Activated CD8-positive, alpha-beta memory T cell treated with anti-CD3 and anti-CD28 coated beads, Interleukin-2, amount 50 U/mL, for 4 hours (primary cell): ENCODE data around the gene SPRR5.

ENCODE experiments used
- DNase-seq: peaks from one replicate; pipeline ENCODE4 v3.0.0-alpha.2; 2020

SPRR5 gene, protein sequence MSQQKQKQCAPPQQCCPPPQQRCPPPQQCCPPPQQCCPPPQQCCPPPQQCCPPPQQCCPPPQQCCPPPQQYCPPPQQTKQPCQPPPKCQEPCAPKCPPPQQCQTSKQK

GRCh38 chr1:152946651-152947256 is at the start of gene SPRR5:
TSS of gene SPRR5 (plus strand) at chr1:152947206. CDS start at chr1:152948555, 1,349 bp downstream.
- DNase-seq = no peak

DNA sequence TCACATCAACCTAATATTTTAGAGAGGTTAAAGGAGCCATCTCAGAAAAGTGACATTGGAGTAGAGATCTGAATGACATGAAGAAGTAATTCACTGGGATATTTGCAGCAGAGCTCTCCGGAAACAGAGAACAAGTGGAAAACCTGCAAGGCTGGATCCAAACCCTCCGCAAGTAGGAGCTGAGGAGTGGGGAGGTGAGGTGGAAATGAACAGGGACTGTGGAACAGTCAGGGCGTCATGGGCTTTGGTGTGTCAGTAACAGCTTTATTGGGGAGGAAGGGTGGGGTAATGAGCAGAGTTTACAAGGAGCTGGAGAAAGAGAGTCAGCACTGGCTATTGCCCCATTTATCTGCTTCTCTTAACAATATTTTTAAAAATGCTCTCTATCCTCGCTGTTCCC is 48.0 kb upstream of the SPRR5 start:
- DNase-seq = no peak

GRCh38 chr1:152899883-152900282 is 47.1 kb upstream of the SPRR5 start:
- no peak for DNase-seq

DNA sequence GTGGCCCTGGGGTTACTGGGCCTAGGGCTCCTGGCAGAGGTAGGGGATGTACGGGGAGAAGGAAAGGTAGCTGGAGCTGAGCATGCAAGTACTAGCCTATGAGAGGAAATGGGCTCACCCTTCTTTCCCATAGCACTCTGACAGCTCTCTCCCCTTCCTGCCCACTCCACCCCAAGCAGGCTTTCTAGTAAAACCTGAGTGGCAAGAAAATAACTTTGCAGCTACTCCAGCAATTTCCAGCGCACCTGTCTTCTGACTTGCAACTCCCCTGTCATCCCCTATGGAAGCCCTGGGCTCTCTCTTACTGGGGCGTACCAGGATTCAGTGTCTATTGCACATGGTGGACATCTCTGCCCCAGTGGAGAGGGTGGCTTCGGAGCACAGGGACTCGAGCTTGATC is 45.4 kb upstream of the SPRR5 start:
- no peak for DNase-seq

DNA sequence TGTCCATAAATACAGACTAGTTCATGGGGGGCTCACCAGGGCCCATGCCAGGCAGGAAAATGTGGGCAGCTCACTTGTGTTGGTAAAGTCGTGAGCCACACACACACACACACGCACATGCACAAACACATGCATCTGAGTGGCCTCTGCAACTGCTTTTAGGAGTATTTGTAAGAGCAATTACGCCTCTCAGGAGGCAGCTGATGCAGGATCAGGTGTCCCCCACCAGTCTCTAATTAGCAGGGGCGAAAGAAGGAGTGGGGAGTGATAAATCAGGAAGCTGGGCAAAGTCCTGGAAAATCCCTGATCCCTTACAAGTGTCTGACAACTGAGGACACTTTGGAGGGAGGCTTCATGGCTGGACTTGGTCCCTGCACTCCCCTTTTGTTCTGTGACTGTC is 44.4 kb upstream of the SPRR5 start:
- no peak for DNase-seq

GRCh38 chr1:152904688-152905440 is 42.1 kb upstream of the SPRR5 start:
- no peak for DNase-seq

DNA sequence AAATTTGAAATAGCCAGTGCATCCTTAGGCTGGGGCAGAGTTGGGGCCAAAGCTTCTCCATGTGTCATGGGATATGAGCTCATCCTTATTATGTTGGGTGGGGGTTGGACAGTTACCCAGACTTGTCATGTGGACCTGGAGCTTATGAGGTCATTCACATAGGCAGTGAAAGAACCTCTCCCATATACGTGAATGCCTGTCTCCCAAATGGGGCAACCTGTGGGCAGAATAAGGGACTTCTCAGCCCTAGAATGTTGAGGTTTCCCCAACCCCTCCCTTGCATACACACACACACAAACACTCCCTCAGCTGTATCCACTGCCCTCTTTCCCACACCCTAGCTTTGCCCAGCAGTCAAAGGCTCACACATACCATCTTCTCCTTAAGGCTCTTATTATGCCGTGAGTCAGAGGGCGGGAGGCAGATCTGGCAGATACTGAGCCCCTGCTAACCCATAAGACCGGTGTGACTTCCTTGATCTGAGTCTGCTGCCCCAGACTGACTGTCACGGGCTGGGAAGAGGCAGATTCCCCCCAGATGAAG is 40.9 kb upstream of the SPRR5 start:
- DNase-seq = no peak

DNA sequence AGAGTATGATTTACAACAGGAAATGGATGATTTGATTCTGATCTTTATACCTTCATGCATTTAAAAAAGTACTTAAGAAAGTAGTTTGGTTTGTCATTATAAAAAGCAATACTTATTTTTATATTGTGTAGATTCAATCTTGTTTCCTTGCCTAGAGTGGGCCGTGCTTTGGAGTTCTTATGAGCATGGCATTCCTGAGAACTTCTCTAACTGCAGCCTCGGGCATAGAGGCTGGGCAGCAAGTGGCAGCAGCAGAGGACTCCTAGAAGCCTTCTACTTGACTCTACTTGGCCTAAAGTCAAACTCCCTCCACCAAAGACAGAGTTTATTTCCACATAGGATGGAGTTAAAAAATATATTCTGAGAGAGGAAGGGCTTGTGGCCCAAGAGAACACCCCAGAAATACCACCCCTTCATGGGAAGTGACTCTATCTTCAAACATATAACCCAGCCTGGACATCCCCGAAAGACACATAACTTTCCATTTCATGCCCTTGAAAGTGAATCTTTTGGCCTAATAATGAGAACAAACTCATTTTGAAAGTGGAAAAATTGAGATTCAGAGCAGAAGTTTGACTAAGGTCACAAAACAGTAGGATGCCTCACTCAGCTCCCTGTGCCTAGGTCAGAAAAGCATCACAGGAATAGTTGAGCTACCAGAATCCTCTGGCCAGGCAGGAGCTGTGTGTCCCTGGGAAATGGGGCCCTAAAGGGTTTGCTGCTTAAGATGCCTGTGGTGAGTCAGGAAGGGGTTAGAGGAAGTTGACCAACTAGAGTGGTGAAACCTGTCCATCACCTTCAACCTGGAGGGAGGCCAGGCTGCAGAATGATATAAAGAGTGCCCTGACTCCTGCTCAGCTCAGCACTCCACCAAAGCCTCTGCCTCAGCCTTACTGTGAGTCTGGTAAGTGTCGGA is 39.1 kb upstream of the SPRR5 start, which contains the start of gene IVL:
Gene IVL (plus strand): TSS at position 861 of the 916 bp plus-strand sequence. CDS start 1,252 bp downstream, outside the sequence.
- no peak for DNase-seq

- DNase-seq = no peak
Observed at GRCh38 chr1:152909206-152909605, 37.8 kb upstream of the SPRR5 start.

GRCh38 chr1:152912471-152912870 is 34.5 kb upstream of the SPRR5 start:
- DNase-seq = no peak

DNA sequence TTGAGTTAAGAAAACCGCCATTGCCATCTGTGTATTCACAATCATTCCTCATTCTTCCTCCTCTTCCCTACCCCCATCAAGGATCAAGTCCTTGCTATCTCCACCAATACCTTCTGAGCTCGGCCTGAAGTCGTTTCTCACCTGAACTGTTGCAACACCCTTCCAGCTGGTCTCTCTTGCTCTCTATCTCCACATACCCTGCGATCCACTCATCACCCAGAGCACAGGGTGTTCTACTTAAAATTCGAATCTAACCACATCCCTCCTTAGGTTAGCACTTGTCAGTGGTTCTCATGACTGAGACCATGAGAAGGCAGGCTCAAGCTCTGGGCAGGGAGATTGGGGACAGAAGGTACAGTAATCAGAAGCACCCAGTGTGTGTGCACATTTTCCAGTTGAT is 34.1 kb upstream of the SPRR5 start:
- DNase-seq = no peak

DNA sequence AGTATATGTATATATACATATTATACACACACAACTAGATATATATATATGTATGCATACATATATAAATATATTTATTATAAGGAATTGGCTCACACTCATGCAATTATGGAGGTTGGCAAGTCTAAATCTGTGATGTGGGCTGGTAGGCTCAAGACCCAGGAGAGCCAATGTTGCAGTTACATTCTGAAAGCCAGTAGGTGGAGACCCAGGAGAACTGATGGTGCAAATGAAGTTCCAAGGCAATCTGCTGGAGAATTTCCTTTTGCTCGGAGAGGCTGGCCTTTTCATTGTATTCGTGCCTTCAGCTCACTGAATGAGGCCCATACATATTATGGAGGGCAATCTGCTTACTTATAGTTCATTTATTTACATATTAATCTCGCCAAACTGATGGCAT is 29.2 kb upstream of the SPRR5 start:
- DNase-seq = no peak

DNA sequence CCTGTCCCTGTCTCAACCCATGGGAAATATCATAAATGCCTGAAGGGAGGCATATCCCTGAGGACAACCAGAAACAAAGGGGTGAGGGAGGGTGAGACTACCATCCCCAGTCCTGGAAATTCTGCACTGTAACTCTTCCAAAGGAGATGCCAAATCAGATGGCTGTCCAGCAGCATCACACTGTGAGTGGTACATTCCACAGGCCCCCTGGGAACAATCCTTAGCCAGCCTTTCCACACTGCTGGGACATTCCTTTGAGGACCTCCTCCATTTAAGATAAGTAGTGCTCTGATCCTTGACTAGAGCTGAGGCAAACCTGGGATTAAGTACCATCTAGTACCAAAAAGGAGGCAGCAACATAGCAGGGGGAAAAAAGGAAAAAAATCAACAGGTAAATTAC is 27.9 kb upstream of the SPRR5 start:
- no peak for DNase-seq

DNA sequence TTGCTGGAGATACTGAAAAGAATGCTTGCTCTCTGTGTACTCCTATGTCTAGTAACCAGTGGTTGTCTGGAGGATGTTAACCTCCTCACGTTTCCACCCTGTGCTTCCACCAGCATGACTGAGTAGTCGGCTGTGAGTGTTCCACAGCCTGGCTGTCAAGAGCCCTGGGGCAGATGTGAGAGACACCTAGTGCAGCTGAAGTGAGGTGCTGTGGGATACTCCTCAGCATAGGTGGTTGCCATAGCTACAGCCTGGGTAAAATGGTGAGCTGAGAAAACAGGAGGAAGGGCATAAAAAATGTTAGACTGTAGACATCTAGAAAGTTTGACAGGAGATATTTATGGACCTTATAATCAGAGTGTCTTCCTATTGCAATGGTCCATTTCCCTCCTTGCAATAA is 22.8 kb upstream of the SPRR5 start:
- DNase-seq = no peak

GRCh38 chr1:152926091-152926490 is 20.9 kb upstream of the SPRR5 start:
- DNase-seq = no peak

DNA sequence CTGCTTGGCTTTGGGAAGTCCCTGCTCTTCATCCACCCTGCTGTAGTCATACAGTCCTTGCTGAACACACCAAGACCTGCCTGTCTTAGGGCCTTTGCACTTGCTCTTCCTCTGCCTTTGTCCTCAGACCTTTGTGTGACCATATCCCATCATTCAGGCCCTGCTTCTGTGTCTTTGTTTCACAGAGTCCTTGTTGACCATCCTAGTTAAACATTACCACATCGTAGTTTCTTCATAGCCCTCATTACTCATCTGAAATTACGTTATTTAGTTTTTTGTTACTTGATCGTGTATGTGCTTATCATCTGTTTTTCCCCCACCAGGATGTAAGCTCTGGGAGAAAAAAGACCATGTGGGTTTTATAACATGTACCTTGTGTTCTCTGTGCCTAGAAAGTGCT is 18.3 kb upstream of the SPRR5 start:
- DNase-seq = no peak

DNA sequence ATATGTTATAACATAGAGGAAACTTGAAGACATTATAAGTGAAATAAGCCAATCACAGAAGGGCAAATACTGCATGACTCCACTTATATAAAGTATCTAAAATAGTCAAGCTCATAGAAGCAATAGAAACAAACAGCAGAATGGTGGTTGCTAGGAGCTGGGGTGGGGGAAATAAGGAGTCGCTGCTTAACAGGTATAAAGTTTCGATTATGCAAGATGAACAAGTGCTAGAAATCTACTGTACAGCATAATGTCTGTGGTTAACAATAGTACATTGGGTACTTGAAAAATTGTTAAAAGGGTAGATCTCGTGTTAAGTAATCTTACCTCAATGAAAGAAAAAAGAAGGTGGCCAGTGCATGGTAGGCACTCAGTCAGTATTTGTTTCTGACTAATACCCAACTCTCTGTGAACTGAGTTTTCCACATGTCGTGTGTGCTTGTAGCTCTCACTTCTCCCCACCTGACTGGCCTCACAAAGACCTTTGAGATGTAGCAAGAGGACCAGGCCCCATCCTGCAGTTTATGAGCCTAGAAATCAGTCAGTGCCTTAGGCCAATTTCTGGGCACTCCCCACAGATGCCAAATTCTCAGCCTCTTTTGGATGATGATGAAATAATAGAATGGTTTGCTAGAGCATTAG is 14.7 kb upstream of the SPRR5 start:
- DNase-seq = no peak

GRCh38 chr1:152933196-152933595 is 13.8 kb upstream of the SPRR5 start:
- DNase-seq = no peak

GRCh38 chr1:152940614-152941013 is 6.4 kb upstream of the SPRR5 start:
- DNase-seq = no peak

DNA sequence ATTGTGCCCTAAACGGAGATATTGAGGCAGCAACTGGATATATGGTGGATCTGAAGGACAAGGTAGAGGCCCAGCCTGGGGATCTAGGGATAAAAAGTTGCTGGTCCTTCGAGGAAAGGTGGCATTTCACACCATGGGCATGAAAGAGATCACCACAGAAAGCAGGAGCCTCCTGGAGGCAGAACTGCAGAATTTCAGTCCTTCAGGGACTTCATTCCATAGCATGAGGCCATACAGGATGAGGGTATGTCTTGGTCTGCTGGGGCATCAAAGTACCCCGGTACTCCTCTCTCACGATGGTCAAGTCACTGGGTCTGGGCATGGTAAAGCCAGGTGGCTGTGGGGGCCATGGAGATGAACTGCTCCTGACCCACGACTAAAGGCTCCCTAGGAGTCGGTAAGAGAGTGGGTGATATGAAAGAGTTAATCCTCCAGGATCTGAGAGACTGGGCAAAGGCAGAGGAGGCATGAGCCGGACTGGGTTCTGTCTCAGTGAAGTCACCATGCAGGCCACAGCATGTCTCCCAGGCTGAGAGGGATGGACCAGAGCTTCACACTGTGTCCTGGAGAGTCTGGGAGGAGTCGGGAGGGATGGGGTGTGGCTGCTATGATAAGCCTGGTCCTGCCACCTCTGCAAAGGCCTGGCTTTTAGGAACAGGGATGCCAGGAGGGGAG is 5.8 kb upstream of the SPRR5 start:
- no peak for DNase-seq

GRCh38 chr1:152942161-152942560 is 4.8 kb upstream of the SPRR5 start:
- no peak for DNase-seq

DNA sequence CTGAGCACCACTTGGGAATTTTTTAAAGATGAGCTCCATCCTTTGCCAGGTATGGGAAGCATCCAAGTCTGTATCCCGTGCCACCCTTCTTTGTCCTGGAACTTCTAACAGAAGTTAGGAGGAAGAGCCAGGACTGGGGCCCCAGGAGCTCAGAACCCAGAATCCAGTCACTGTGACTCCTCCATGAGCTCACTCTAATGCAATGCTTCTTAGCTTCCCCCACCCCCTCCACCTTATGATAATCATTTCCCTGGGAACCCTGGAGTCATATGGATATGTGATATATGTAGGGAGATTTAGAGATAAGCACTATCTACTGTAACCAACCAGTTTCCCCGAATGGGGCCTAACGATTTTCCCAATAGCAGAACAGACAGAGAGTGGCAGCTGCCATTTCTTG is 758 bp upstream of the SPRR5 start:
- no peak for DNase-seq
